HepG2 (cell line): Measurements from ENCODE around the gene HSPB9. TPM values are rescaled to one million over a fixed set of nuclear protein-coding genes. Genes with fewer than 3 reads are reported as not detected.

Experiments
- AHR ChIP-seq: IDR thresholded peaks from 2 replicates; pipeline ENCODE4 v1.6.1; 2018; ENCODE audit warnings: missing genetic modification reagents, missing compliant biosample characterization
- FOXO1 ChIP-seq: sonication (generic); formaldehyde crosslinking; IDR thresholded peaks from 2 replicates; pipeline ENCODE4 v1.4.0; 2020; ENCODE audit warnings: missing genetic modification reagents
- PHF8 ChIP-seq: sonication (generic); formaldehyde crosslinking; IDR thresholded peaks from 2 replicates; pipeline ENCODE4 v1.5.0; 2020; ENCODE audit warnings: missing genetic modification reagents
- ZBTB10 ChIP-seq: sonication (generic); formaldehyde crosslinking; IDR thresholded peaks from 2 replicates; pipeline ENCODE4 v1.4.0; 2020; ENCODE audit warnings: missing genetic modification reagents, borderline replicate concordance
- ZBTB3 ChIP-seq: sonication (generic); formaldehyde crosslinking; IDR thresholded peaks from 2 replicates; pipeline ENCODE4 v1.4.0; 2020; ENCODE audit warnings: low read depth, mild to moderate bottlenecking, moderate library complexity, missing genetic modification reagents, borderline replicate concordance
- ZNF33B ChIP-seq: sonication (generic); formaldehyde crosslinking; IDR thresholded peaks from 2 replicates; pipeline ENCODE4 v1.5.1; 2020; ENCODE audit warnings: mild to moderate bottlenecking, missing genetic modification reagents
- ZNF407 ChIP-seq: sonication (generic); formaldehyde crosslinking; IDR thresholded peaks from one replicate; pipeline ENCODE4 v1.5.1; 2020; ENCODE audit warnings: mild to moderate bottlenecking, missing genetic modification reagents; ENCODE audit errors: not compliant biosample characterization
- ZNF746 ChIP-seq: sonication (generic); formaldehyde crosslinking; IDR thresholded peaks from 2 replicates; pipeline ENCODE4 v1.8.0; 2022; ENCODE audit warnings: mild to moderate bottlenecking, missing genetic modification reagents
- ZNF816 ChIP-seq: sonication (generic); formaldehyde crosslinking; IDR thresholded peaks from 2 replicates; pipeline ENCODE4 v1.8.0; 2022; ENCODE audit warnings: missing genetic modification reagents, mild to moderate bottlenecking, borderline replicate concordance
- polyA plus RNA-seq, 8 experiments: library from polyadenylated mRNA; depleted of rRNA in 3 of 8; stranded (reverse) in 7 of 8; unstranded in 1 of 8; fragments of >200 nt; fragmentation: Illumina TruSeq in 4 of 8; extraction: Trizol in 4 of 8; gene quantifications; 2 replicates each; pipeline versions ENCODE4 v1.2.1 to v1.2.3, GENCODE V29; 2011 to 2016; ENCODE audit warnings: low read depth in 4 of 8, missing spikeins in 1 of 8, mixed read lengths in 1 of 8; ENCODE audit not compliant: insufficient read depth in 1 of 8
- total RNA-seq, 5 experiments: library from RNA; depleted of rRNA; stranded (reverse); fragments of >200 nt; fragmentation: Illumina TruSeq; extraction: Trizol; gene quantifications; 2 replicates each; pipeline ENCODE4 v1.2.3, GENCODE V29; 2016; ENCODE audit warnings: low read depth in 1 of 5
- TF ChIP-seq, protein P1 (sequence below): sonication (generic); formaldehyde crosslinking; IDR thresholded peaks from 2 replicates; pipeline ENCODE4 v1.4.0; 2020; ENCODE audit warnings: missing genetic modification reagents, borderline replicate concordance
- TF ChIP-seq, protein P2 (sequence below): fragments of 450-650 bp; IDR thresholded peaks from 2 replicates; pipeline ENCODE4 v1.6.1; 2017; ENCODE audit warnings: mild to moderate bottlenecking

Gene HSPB9
- total and polyA plus RNA-seq, 2 of the 13 experiments (the other 11 are each of a cell fraction or from before 2014, with no cell fraction given), result 0.05 to 0.24 TPM

GRCh38 chr17:42075789-42076188 lies 46.8 kb upstream of the HSPB9 start (continued):
- TF ChIP-seq AHR (CRISPR knock-in tag) (no peak), ZNF816 (peak; percentile 40; the same call in 1 of the 2 replicates), FOXO1 (CRISPR knock-in tag) (no peak), ZNF407 (CRISPR knock-in tag) (no peak), ZNF746 (CRISPR knock-in tag) (no peak), ZNF33B (CRISPR knock-in tag) (0 out of 2 replicates have a peak, but pooled peaks have one; percentile 46), ZBTB3 (no peak), ZBTB10 (no peak), PHF8 (CRISPR knock-in tag) (0 out of 2 replicates have a peak, but pooled peaks have one; percentile 21)
- TF ChIP-seq, protein P1, sequence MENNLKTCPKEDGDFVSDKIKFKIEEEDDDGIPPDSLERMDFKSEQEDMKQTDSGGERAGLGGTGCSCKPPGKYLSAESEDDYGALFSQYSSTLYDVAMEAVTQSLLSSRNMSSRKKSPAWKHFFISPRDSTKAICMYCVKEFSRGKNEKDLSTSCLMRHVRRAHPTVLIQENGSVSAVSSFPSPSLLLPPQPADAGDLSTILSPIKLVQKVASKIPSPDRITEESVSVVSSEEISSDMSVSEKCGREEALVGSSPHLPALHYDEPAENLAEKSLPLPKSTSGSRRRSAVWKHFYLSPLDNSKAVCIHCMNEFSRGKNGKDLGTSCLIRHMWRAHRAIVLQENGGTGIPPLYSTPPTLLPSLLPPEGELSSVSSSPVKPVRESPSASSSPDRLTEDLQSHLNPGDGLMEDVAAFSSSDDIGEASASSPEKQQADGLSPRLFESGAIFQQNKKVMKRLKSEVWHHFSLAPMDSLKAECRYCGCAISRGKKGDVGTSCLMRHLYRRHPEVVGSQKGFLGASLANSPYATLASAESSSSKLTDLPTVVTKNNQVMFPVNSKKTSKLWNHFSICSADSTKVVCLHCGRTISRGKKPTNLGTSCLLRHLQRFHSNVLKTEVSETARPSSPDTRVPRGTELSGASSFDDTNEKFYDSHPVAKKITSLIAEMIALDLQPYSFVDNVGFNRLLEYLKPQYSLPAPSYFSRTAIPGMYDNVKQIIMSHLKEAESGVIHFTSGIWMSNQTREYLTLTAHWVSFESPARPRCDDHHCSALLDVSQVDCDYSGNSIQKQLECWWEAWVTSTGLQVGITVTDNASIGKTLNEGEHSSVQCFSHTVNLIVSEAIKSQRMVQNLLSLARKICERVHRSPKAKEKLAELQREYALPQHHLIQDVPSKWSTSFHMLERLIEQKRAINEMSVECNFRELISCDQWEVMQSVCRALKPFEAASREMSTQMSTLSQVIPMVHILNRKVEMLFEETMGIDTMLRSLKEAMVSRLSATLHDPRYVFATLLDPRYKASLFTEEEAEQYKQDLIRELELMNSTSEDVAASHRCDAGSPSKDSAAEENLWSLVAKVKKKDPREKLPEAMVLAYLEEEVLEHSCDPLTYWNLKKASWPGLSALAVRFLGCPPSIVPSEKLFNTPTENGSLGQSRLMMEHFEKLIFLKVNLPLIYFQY (CRISPR knock-in tag), result peak; percentile 52; the same call in 1 of the 2 replicates
- TF ChIP-seq, protein P2, sequence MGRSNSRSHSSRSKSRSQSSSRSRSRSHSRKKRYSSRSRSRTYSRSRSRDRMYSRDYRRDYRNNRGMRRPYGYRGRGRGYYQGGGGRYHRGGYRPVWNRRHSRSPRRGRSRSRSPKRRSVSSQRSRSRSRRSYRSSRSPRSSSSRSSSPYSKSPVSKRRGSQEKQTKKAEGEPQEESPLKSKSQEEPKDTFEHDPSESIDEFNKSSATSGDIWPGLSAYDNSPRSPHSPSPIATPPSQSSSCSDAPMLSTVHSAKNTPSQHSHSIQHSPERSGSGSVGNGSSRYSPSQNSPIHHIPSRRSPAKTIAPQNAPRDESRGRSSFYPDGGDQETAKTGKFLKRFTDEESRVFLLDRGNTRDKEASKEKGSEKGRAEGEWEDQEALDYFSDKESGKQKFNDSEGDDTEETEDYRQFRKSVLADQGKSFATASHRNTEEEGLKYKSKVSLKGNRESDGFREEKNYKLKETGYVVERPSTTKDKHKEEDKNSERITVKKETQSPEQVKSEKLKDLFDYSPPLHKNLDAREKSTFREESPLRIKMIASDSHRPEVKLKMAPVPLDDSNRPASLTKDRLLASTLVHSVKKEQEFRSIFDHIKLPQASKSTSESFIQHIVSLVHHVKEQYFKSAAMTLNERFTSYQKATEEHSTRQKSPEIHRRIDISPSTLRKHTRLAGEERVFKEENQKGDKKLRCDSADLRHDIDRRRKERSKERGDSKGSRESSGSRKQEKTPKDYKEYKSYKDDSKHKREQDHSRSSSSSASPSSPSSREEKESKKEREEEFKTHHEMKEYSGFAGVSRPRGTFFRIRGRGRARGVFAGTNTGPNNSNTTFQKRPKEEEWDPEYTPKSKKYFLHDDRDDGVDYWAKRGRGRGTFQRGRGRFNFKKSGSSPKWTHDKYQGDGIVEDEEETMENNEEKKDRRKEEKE, result no peak
